CD4-positive, alpha-beta T cell treated with Interferon gamma for 1 hour (primary cell): ENCODE data around the gene OBSCN.
"Not testable (repeated sequence)": the region's sequence is repeated elsewhere in the genome, so short reads cannot be mapped to it uniquely, and the experiment has no call there.

Source experiments
- DNase-seq: peaks from one replicate; pipeline ENCODE4 v3.0.0-alpha.2; 2020

Gene OBSCN

GRCh38 chr1:228264090-228264829, 56.4 kb downstream of the OBSCN start:
- no peak for DNase-seq

GRCh38 chr1:228265167-228265566, 57.3 kb downstream of the OBSCN start:
- DNase-seq = no peak

GRCh38 chr1:228267962-228268880, 60.4 kb downstream of the OBSCN start:
- no peak for DNase-seq

- no peak for DNase-seq
These were observed 61.0 kb downstream of the OBSCN start for GRCh38 chr1:228268881-228269265.

GRCh38 chr1:228269431-228269830, 61.6 kb downstream of the OBSCN start:
- DNase-seq = not testable (repeated sequence)

GRCh38 chr1:228270032-228270431, 62.2 kb downstream of the OBSCN start:
- DNase-seq = no peak

- DNase-seq = no peak
These were observed 63.9 kb downstream of the OBSCN start for GRCh38 chr1:228271701-228272251.

- no peak for DNase-seq
These were observed 64.5 kb downstream of the OBSCN start for GRCh38 chr1:228272331-228272791.

GRCh38 chr1:228272831-228273571, 65.2 kb downstream of the OBSCN start:
- DNase-seq = no peak

GRCh38 chr1:228273720-228274451, 66.0 kb downstream of the OBSCN start:
- DNase-seq = no peak

GRCh38 chr1:228274452-228275178, 66.8 kb downstream of the OBSCN start:
- no peak for DNase-seq

- DNase-seq = no peak
These were observed 67.3 kb downstream of the OBSCN start for GRCh38 chr1:228275179-228275429.

- peak; percentile 90 for DNase-seq
These were observed 67.8 kb downstream of the OBSCN start for GRCh38 chr1:228275430-228276173.

GRCh38 chr1:228276174-228276831, 68.5 kb downstream of the OBSCN start:
- DNase-seq = peak; percentile 14

- DNase-seq = no peak
These were observed 69.2 kb downstream of the OBSCN start for GRCh38 chr1:228276901-228277490.

GRCh38 chr1:228277491-228278431, 69.9 kb downstream of the OBSCN start:
- no peak for DNase-seq

GRCh38 chr1:228278432-228278941, 70.6 kb downstream of the OBSCN start:
- DNase-seq = no peak

- DNase-seq = no peak
These were observed 71.3 kb downstream of the OBSCN start for GRCh38 chr1:228279011-228279721.
